Measurements from ENCODE around the gene C1QTNF12.

DNA sequence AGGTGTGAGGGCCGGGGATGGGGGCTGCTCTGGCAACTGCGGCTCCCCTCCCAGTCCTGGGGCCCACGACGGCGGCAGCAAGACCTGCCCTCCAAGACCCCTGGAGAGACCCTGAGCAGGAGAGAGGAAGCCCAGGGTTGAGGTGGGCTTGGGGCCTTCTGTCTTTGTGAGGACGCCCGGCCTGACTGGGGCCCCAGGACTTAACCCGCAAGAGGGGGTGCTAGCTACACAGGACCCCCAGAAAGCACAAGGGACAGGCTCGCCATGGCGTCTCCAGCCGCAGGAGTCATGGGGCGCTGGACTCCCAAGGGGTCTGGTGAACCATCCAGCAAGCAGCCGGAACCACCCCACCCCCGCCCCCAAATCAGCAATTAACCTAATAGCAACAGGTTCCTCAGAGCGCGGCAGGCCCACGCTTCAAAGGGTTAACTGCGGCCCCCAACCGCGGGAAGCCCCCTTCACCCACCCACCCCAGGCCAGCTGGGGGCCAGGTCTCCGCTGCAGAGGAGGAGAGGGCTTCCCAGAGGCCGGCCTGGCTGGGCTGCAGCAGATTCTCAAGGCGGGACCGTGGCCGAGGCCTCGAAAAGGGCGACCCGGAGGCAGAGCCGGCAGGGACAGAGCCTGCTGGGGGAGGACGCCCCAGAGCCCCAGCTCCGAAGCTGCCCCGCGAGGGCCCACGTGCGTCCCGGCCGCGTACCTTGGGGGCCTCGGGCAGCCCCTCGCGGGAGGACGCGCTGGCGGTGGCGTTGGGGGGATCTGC, 525 bp downstream of the C1QTNF12 start:
- TF ChIP-seq CTCF (conservative IDR thresholded peaks at IDR 0.05), result no peak
- no peak for TF ChIP-seq ZFX (IDR thresholded peaks at IDR 0.05)

Measured in C4-2B (cell line).